LNCAP (cell line): ENCODE measurements around the gene FGF3.

ENCODE experiments used
- TF ChIP-seq, protein P1 (sequence below): fragments of 450-650 bp; IDR thresholded peaks from 2 replicates; pipeline ENCODE4 v1.5.1; 2017; ENCODE audit warnings: mild to moderate bottlenecking

FGF3 gene

DNA sequence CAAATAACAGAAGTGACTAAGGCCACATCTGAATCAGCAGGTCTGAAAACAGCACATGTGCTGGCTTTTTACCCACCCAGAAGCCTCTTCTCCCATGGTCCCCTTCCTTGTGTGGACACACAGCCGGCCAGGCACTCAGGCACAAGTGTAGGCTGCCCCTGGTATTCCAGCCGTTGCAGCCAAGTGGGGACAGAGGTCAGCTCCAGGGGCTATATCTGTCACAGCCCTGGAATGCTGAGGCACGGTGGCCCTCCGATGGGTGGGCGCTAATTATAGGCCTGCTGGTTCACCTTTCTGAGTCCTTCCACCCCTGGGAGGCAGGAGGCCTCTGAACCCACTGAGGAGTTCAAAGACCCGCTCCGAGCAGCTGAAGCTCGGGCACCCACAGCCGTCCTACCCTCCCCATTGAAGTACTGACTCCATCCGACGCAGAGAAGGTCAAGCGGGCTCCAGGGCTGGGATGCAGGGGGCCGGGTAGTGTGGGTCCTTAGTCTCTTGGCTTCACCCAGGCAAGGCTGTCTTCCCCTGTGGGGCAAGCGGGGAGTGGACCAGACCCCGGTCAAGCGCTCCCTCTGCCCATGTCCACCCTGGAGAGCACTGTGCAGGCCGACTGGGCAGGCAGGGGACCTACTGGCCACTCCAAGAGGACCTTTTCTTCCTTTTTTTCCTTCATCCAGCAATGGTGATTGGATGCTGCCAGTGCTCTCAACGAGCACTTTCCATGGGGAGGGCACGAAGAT, 14.3 kb downstream of the FGF3 start:
- TF ChIP-seq, protein P1, sequence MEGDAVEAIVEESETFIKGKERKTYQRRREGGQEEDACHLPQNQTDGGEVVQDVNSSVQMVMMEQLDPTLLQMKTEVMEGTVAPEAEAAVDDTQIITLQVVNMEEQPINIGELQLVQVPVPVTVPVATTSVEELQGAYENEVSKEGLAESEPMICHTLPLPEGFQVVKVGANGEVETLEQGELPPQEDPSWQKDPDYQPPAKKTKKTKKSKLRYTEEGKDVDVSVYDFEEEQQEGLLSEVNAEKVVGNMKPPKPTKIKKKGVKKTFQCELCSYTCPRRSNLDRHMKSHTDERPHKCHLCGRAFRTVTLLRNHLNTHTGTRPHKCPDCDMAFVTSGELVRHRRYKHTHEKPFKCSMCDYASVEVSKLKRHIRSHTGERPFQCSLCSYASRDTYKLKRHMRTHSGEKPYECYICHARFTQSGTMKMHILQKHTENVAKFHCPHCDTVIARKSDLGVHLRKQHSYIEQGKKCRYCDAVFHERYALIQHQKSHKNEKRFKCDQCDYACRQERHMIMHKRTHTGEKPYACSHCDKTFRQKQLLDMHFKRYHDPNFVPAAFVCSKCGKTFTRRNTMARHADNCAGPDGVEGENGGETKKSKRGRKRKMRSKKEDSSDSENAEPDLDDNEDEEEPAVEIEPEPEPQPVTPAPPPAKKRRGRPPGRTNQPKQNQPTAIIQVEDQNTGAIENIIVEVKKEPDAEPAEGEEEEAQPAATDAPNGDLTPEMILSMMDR: no peak

DNA sequence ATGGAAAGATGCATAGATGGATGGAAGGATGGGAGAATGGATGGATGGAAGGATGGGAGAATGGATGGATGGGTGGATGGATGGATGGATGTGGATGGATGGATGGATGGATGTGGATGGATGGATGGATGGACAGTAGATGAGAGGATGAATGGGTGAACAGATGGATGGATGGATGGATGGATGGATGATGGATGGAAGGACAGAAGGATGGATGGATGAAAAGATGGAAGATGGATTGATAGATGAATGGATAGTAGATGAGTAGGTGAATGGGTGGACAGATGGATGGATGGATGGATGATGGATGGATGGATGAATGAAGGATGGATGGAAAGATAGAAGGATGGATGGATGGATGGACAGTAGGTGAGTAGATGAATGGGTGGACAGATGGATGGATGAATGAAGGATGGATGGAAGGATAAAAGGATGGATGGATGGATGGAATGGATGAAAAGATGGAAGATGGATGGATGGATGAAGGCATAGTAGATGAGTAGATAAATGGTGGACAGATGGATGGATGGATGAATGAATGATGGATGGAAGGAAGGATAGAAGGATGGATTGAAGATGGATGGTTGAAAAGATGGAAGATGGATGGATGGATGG, 15.5 kb downstream of the FGF3 start:
- TF ChIP-seq, protein P1: no peak

DNA sequence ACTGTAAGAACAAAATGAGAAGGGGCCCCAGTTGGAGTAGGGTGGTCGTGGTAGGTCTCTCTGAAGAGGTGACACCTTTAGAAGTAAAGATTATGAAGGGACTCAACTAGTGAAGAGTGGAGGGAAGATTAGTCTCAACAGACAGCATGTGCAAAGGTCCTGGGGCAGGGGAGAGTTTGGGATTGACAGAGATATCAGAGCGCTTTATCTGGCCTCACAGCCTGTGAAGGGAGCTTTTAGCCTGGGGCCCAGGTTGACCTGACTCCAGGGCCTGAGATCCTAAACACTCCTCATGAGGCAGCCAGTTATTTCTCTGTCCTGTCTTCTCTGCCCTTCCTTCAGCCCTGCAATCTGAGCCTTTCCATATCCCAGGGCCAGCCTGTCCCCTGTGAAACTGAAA, 16.2 kb downstream of the FGF3 start:
- TF ChIP-seq, protein P1: no peak

GRCh38 chr11:69802590-69802989, 16.6 kb downstream of the FGF3 start:
- TF ChIP-seq, protein P1: no peak

GRCh38 chr11:69801513-69802335, 17.5 kb downstream of the FGF3 start:
- TF ChIP-seq, protein P1: peak; percentile 86

GRCh38 chr11:69800278-69800677, 18.9 kb downstream of the FGF3 start:
- TF ChIP-seq, protein P1: no peak

DNA sequence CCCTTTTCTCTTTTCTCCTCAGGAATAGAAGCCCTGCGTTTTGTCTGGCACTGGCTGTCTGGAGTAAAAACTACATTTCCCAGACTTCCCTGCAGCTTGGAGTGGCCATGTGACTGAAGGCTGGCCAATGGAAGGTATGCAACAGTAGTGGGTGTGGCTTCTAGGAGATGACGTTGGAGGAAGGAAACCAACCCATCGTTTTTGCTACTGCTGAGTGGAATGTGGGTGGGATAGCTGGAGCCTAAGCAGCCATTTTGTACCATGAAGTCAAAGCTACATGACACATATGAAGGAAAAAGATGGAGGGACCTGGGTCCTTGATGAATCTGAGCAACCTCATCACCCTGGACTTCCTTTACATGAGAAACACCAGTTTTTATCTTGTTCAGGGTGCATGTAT, 19.6 kb downstream of the FGF3 start:
- TF ChIP-seq, protein P1: no peak
